ENCODE data around the gene GTF2A1. TPM values are rescaled to one million over a fixed set of nuclear protein-coding genes. Genes with fewer than 3 reads are reported as not detected.
"Not testable (repeated sequence)": the region's sequence is repeated elsewhere in the genome, so short reads cannot be mapped to it uniquely, and the experiment has no call there.

GTF2A1 gene
- total RNA-seq, 2 experiments from 2014 or later: 35.1 to 69.8 TPM

GRCh38 chr14:81233615-81234014 is 12.9 kb upstream of the GTF2A1 start:
- TF ChIP-seq EZH2phosphoT487 (IDR thresholded peaks at IDR 0.05; ENCODE audit: borderline replicate concordance, low read depth, low read length): no peak
- no peak for TF ChIP-seq CTCF (conservative IDR thresholded peaks at IDR 0.05; ENCODE audit: low read length)
- no TSS peak for BruUV-seq (replicated peaks)
- Histone ChIP-seq H3K27ac (ENCODE audit: low read depth, low read length, poor library complexity, severe bottlenecking) (no peak overlapping the region), H3K4me2 (ENCODE audit: low read length) (no peak overlapping the region), H3K9me3 (ENCODE audit: low read length) (no peaks in the 10 kb centered on the region), H3K9me2 (ENCODE audit: insufficient read depth, low read length) (no peaks in the 10 kb centered on the region), H2AFZ (ENCODE audit: low read length) (no peak overlapping the region), H3K4me1 (ENCODE audit: insufficient read depth, low read length, poor library complexity, severe bottlenecking) (no peaks in the 10 kb centered on the region), H3K79me2 (ENCODE audit: insufficient read depth, low read depth, low read length) (no peaks in the 10 kb centered on the region), H4K20me1 (ENCODE audit: insufficient read depth, low read length) (no peaks in the 10 kb centered on the region), H3K4me3 (ENCODE audit: low read depth, low read length, poor library complexity, severe bottlenecking) (no peak overlapping the region), H3K36me3 (ENCODE audit: insufficient read depth, low read length) (no peaks in the 10 kb centered on the region)
- intact Hi-C loops (cut with micrococcal nuclease; ENCODE audit: unreplicated experiment): no loop called here
- no peak for DNase-seq (ENCODE audit: low spot score)
- POLR2A ChIA-PET: interaction anchor here (0.7 kb wide), 1 partner anchor 252 kb away, joined by 3 read pairs; no protein-coding TSS in a partner anchor
- CTCF ChIA-PET (ENCODE audit: unreplicated experiment): no interaction called here

GRCh38 chr14:81231540-81231939 is 10.8 kb upstream of the GTF2A1 start:
- BruUV-seq (replicated peaks): no TSS peak
- Histone ChIP-seq H4K20me1 (ENCODE audit: insufficient read depth, low read length) (no peaks in the 10 kb centered on the region), H2AFZ (ENCODE audit: low read length) (no peak overlapping the region), H3K4me3 (ENCODE audit: low read depth, low read length, poor library complexity, severe bottlenecking) (no peak overlapping the region), H3K9me3 (ENCODE audit: low read length) (0 out of 2 replicates have a peak, but pooled peaks cover 3% of the 10 kb centered on the region), H3K27ac (ENCODE audit: low read depth, low read length, poor library complexity, severe bottlenecking) (no peak overlapping the region), H3K9me2 (ENCODE audit: insufficient read depth, low read length) (no peaks in the 10 kb centered on the region), H3K36me3 (ENCODE audit: insufficient read depth, low read length) (no peaks in the 10 kb centered on the region), H3K4me1 (ENCODE audit: insufficient read depth, low read length, poor library complexity, severe bottlenecking) (no peaks in the 10 kb centered on the region), H3K4me2 (ENCODE audit: low read length) (no peak overlapping the region), H3K79me2 (ENCODE audit: insufficient read depth, low read depth, low read length) (no peaks in the 10 kb centered on the region)
- CTCF ChIA-PET (ENCODE audit: unreplicated experiment): no interaction called here
- POLR2A ChIA-PET: no interaction called here
- TF ChIP-seq CTCF (conservative IDR thresholded peaks at IDR 0.05; ENCODE audit: low read length): no peak
- no peak for TF ChIP-seq EZH2phosphoT487 (IDR thresholded peaks at IDR 0.05; ENCODE audit: borderline replicate concordance, low read depth, low read length)
- no peak for DNase-seq (ENCODE audit: low spot score)
- intact Hi-C loops (cut with micrococcal nuclease; ENCODE audit: unreplicated experiment): no loop called here

- H3K79me2 ChIP-seq (ENCODE audit: insufficient read depth, low read depth, low read length): peaks cover 11% of the 10 kb centered on the region; the same call in 1 of the 2 replicates
- CTCF ChIA-PET (ENCODE audit: unreplicated experiment): interaction anchor here (0.7 kb wide), 1 partner anchor 45 kb away, joined by 3 read pairs; no protein-coding TSS in a partner anchor
- peaks cover 4% of the 10 kb centered on the region; the same call in 1 of the 2 replicates for H3K36me3 ChIP-seq (ENCODE audit: insufficient read depth, low read length)
- no peaks in the 10 kb centered on the region for H3K9me2 ChIP-seq (ENCODE audit: insufficient read depth, low read length)
- H3K4me3 ChIP-seq (ENCODE audit: low read depth, low read length, poor library complexity, severe bottlenecking): no peak overlapping the region
- H3K27ac ChIP-seq (ENCODE audit: low read depth, low read length, poor library complexity, severe bottlenecking): no peak overlapping the region
- H3K9me3 ChIP-seq (ENCODE audit: low read length): 0 out of 2 replicates have a peak, but pooled peaks cover 3% of the 10 kb centered on the region
- peaks cover 9% of the 10 kb centered on the region for H3K4me1 ChIP-seq (ENCODE audit: insufficient read depth, low read length, poor library complexity, severe bottlenecking)
- H4K20me1 ChIP-seq (ENCODE audit: insufficient read depth, low read length): no peaks in the 10 kb centered on the region
- no peak overlapping the region for H2AFZ ChIP-seq (ENCODE audit: low read length)
- no TSS peak for BruUV-seq (replicated peaks)
- H3K4me2 ChIP-seq (ENCODE audit: low read length): no peak overlapping the region
- intact Hi-C loops (cut with micrococcal nuclease; ENCODE audit: unreplicated experiment): no loop called here
- TF ChIP-seq EZH2phosphoT487 (IDR thresholded peaks at IDR 0.05; ENCODE audit: borderline replicate concordance, low read depth, low read length) (no peak), CTCF (conservative IDR thresholded peaks at IDR 0.05; ENCODE audit: low read length) (no peak)
- no peak for DNase-seq (ENCODE audit: low spot score)
- POLR2A ChIA-PET: interaction anchor here (0.5 to 0.7 kb wide), 3 partner anchors 12 to 1929 kb away, joined by 3 to 7 read pairs (median 6); no protein-coding TSS in a partner anchor
These were observed 3.5 kb upstream of the GTF2A1 start for GRCh38 chr14:81224222-81224621.

GRCh38 chr14:81223788-81224187 is 3.0 kb upstream of the GTF2A1 start:
- H3K9me2 ChIP-seq (ENCODE audit: insufficient read depth, low read length); H3K4me3 ChIP-seq (ENCODE audit: low read depth, low read length, poor library complexity, severe bottlenecking); H3K4me1 ChIP-seq (ENCODE audit: insufficient read depth, low read length, poor library complexity, severe bottlenecking); H3K36me3 ChIP-seq (ENCODE audit: insufficient read depth, low read length); DNase-seq (ENCODE audit: low spot score); H3K27ac ChIP-seq (ENCODE audit: low read depth, low read length, poor library complexity, severe bottlenecking); H3K4me2 ChIP-seq (ENCODE audit: low read length); BruUV-seq (replicated peaks); H4K20me1 ChIP-seq (ENCODE audit: insufficient read depth, low read length); H3K9me3 ChIP-seq (ENCODE audit: low read length); H2AFZ ChIP-seq (ENCODE audit: low read length); intact Hi-C loops (cut with micrococcal nuclease; ENCODE audit: unreplicated experiment): not testable (repeated sequence)
- CTCF ChIA-PET (ENCODE audit: unreplicated experiment): interaction anchor here (0.7 kb wide), 1 partner anchor 45 kb away, joined by 3 read pairs; no protein-coding TSS in a partner anchor
- H3K79me2 ChIP-seq (ENCODE audit: insufficient read depth, low read depth, low read length): peaks cover 15% of the 10 kb centered on the region
- POLR2A ChIA-PET: interaction anchor here (0.5 to 0.7 kb wide), 3 partner anchors 13 to 1929 kb away, joined by 3 to 7 read pairs (median 6); no protein-coding TSS in a partner anchor
